Smooth muscle cell (in vitro differentiated cells): Measurements from ENCODE around the gene FNDC7. TPM values are rescaled to one million over a fixed set of nuclear protein-coding genes. Genes with fewer than 3 reads are reported as not detected.

ENCODE experiments used
- DNase-seq: peaks from one replicate; lab custom pipeline; 2025; ENCODE audit not compliant: unreplicated experiment; lab: John Stamatoyannopoulos, UW
- H2AFZ ChIP-seq: fragments of 200-600 bp; sonication (generic); 2 replicates; pipeline ENCODE4 v1.6.0; 2016; ENCODE audit warnings: antibody characterized with exemption, low read depth, mild to moderate bottlenecking
- H3F3A ChIP-seq: fragments of 200-600 bp; sonication (generic); 2 replicates; pipeline ENCODE4 v1.6.0; 2017; ENCODE audit warnings: antibody characterized with exemption, low read depth
- H3K27ac ChIP-seq: fragments of 200-600 bp; sonication (generic); 2 replicates; pipeline ENCODE4 v1.5.1; 2016; ENCODE audit warnings: low read depth, mild to moderate bottlenecking
- H3K27me3 ChIP-seq: fragments of 200-600 bp; sonication (generic); 2 replicates; pipeline ENCODE4 v1.6.1; 2016; ENCODE audit warnings: low read depth, mild to moderate bottlenecking
- H3K36me3 ChIP-seq: fragments of 200-600 bp; sonication (generic); 2 replicates; pipeline ENCODE4 v1.5.1; 2016; ENCODE audit warnings: low read depth
- H3K4me1 ChIP-seq: fragments of 200-600 bp; sonication (generic); 2 replicates; pipeline ENCODE4 v1.5.1; 2016; ENCODE audit warnings: low read depth
- H3K4me2 ChIP-seq: fragments of 200-600 bp; sonication (generic); 2 replicates; pipeline ENCODE4 v1.6.0; 2016; ENCODE audit warnings: mild to moderate bottlenecking
- H3K4me3 ChIP-seq: fragments of 200-600 bp; sonication (generic); 2 replicates; pipeline ENCODE4 v1.5.1; 2016; ENCODE audit warnings: mild to moderate bottlenecking
- H3K79me2 ChIP-seq: fragments of 200-600 bp; sonication (generic); 2 replicates; pipeline ENCODE4 v1.6.0; 2016; ENCODE audit warnings: low read depth, mild to moderate bottlenecking
- H3K9ac ChIP-seq: fragments of 200-600 bp; sonication (generic); 2 replicates; pipeline ENCODE4 v1.6.0; 2016; ENCODE audit warnings: low read depth
- H3K9me3 ChIP-seq: fragments of 200-600 bp; sonication (generic); replicated peaks from 2 replicates; pipeline ENCODE4 v1.5.1; 2016; ENCODE audit warnings: low read depth
- H4K20me1 ChIP-seq: fragments of 200-600 bp; sonication (generic); 2 replicates; pipeline ENCODE4 v1.6.0; 2016; ENCODE audit warnings: low read depth
- WGBS: methylation state at CpG from one replicate; pipeline ENCODE4 v1.1.7; 2016; ENCODE audit warnings: low lambda C conversion rate; 5-methylcytosine and 5-hydroxymethylcytosine counted together
- polyA plus RNA-seq: library from polyadenylated mRNA; unstranded; fragments of >200 nt; fragmentation: Nextera tagmentation; extraction: Ambion mirVana; gene quantifications from 2 replicates; pipeline ENCODE4 v1.2.1, GENCODE V29; 2016
- total RNA-seq: library from RNA; depleted of rRNA; stranded (reverse); fragments of >200 nt; gene quantifications from 2 replicates; pipeline ENCODE4 v1.2.3, GENCODE V29; 2014
- TF ChIP-seq, protein P1 (sequence below): fragments of 200-600 bp; sonication (generic); IDR thresholded peaks from 2 replicates; pipeline ENCODE4 v1.5.1; 2017; ENCODE audit warnings: borderline replicate concordance, mild to moderate bottlenecking, antibody characterized with exemption; ENCODE audit not compliant: insufficient read depth, poor library complexity, severe bottlenecking

FNDC7 gene
- total and polyA plus RNA-seq, 2 experiments from 2014 or later: 0.18 TPM; not detected in 1

DNA sequence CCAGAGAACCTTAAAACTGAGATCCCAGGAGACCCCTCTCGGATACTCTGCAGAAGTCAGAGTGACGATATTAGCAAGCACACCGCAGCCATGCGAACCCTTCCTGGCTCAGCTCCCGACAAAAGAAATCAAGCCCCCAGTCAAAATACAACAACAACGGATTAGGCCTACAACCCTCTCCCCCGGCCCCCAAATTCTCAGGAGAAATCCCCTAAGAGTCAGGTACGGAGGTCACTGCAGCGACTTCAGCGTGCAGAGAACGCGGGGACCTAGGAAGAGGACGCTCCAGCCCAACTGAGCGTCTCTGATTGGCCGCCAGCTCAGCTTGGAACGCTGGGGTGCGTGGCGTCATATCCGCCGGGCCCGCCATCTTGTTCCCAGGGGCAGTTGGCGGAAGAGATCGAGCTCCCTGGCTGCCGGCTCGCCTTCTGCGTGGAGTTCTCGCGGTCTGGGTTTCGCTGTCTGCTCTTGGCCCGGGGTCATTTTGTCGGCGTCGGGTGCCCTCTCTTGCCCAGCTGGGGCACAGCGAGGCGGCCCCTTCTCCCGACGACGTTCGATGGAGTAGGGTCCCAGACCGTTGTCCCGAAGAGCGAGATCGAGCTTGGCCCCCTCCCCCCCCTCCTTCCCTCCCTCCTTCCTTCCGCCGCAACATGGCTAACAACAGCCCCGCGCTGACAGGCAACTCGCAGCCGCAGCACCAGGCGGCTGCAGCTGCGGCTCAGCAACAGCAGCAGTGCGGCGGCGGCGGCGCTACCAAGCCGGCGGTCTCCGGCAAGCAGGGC lies 20.6 kb upstream of the FNDC7 start, which contains the start of gene PRPF38B:
PRPF38B (plus strand) TSS at position 369 of the 782 bp plus-strand sequence; CDS start at position 651, 282 bp downstream.
- Histone ChIP-seq H3K9me3 (no peaks in the 10 kb centered on the region), H3K27me3 (no peaks in the 10 kb centered on the region), H3K4me1 (peaks cover 25% of the 10 kb centered on the region), H4K20me1 (peaks cover 47% of the 10 kb centered on the region), H3K4me3 (peak within 1 kb of the TSS; percentile 97), H3K79me2 (peaks cover 45% of the 10 kb centered on the region), H3K9ac (peak within 1 kb of the TSS; percentile 92), H3F3A (no peaks in the 10 kb centered on the region), H2AFZ (peak within 1 kb of the TSS; percentile 79), H3K27ac (peak within 1 kb of the TSS; percentile 93), H3K36me3 (peaks cover 20% of the 10 kb centered on the region), H3K4me2 (peak within 1 kb of the TSS; percentile 95)
- TF ChIP-seq, protein P1, sequence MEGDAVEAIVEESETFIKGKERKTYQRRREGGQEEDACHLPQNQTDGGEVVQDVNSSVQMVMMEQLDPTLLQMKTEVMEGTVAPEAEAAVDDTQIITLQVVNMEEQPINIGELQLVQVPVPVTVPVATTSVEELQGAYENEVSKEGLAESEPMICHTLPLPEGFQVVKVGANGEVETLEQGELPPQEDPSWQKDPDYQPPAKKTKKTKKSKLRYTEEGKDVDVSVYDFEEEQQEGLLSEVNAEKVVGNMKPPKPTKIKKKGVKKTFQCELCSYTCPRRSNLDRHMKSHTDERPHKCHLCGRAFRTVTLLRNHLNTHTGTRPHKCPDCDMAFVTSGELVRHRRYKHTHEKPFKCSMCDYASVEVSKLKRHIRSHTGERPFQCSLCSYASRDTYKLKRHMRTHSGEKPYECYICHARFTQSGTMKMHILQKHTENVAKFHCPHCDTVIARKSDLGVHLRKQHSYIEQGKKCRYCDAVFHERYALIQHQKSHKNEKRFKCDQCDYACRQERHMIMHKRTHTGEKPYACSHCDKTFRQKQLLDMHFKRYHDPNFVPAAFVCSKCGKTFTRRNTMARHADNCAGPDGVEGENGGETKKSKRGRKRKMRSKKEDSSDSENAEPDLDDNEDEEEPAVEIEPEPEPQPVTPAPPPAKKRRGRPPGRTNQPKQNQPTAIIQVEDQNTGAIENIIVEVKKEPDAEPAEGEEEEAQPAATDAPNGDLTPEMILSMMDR: no peak
- 1% methylated on average over 52 of the region's 59 CpGs for WGBS
- peak; percentile 76 for DNase-seq

DNA sequence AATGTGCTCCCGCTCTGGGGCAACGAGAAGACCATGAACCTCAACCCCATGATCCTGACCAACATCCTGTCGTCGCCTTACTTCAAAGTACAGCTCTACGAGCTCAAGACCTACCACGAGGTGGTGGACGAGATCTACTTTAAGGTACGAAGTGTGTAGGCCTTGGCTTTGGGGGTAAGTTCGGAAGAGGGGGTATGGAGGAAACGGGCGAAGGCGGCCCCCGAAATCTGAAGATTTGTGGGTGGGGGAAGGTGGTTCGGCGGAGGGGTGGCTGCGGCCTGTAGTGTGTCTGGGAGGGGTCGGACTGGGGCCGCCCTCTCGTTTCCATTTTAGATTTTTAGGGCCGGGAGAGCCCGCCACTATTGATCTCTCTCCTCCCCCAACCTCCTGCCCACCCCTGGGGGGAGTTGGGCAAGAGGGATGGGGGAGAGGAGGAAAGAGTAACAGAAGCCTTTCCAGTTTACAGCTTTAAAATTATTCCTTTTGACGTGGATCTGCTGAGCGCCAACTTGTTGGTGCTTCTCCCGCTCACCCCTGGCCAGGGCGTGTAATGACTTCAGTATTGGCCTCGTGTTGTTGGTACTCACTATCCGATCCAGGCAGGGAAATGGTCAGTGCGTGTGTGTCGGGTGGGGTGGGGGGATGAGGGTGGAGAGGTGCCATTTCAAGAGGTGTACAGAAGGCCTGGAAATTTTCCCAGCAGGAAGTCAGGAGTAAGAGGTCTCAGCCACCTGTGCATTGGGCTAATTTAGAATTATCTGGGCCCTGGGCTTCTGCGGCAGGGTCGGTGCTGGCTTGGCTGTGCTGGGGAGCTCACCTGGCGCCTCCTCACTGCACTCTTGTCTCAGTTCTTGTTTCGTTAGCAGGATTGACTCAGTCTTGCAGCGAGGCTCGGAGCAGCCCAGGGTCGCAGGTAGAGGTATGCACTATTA lies 19.7 kb upstream of the FNDC7 start:
- Histone ChIP-seq H3K36me3 (peaks cover 26% of the 10 kb centered on the region), H3F3A (no peaks in the 10 kb centered on the region), H3K9me3 (no peaks in the 10 kb centered on the region), H3K4me3 (peak overlapping the region; percentile 97), H3K9ac (peak overlapping the region; percentile 92), H3K27ac (peak overlapping the region; percentile 93), H2AFZ (peak overlapping the region; percentile 79), H3K79me2 (peaks cover 46% of the 10 kb centered on the region), H3K4me1 (peaks cover 25% of the 10 kb centered on the region), H3K27me3 (no peaks in the 10 kb centered on the region), H3K4me2 (peak overlapping the region; percentile 95), H4K20me1 (peaks cover 54% of the 10 kb centered on the region)
- TF ChIP-seq, protein P1: peak; percentile 36
- WGBS: under 1% methylated on average over 32 of the region's 36 CpGs
- no peak for DNase-seq

DNA sequence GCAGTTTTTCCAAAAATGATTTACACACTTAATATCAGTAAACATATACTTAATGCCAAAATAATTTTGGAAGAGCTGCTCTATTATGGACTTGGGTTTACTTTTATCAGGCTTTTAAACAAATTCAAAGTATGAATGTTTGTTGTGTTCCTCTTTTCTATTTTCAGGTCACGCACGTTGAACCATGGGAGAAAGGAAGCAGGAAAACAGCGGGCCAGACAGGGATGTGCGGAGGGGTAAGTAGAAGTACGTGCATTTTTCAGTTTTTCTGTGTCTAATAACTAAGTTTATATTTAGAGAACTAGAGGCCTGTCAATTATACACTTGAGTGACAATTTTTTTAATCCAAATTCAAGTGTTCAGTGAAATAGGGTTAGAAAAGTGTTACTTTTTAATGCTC lies 17.2 kb upstream of the FNDC7 start:
- Histone ChIP-seq H3K4me3 (peak overlapping the region; percentile 97), H3K9ac (no peak overlapping the region), H3K27me3 (no peaks in the 10 kb centered on the region), H3K4me1 (peaks cover 25% of the 10 kb centered on the region), H2AFZ (no peak overlapping the region), H3F3A (peaks cover 21% of the 10 kb centered on the region), H3K9me3 (no peaks in the 10 kb centered on the region), H3K79me2 (peaks cover 46% of the 10 kb centered on the region), H3K4me2 (peak overlapping the region; percentile 95), H3K36me3 (peaks cover 51% of the 10 kb centered on the region), H3K27ac (peak overlapping the region; percentile 93), H4K20me1 (peaks cover 60% of the 10 kb centered on the region)
- TF ChIP-seq, protein P1: no peak
- 96% methylated on average over 5 of the region's 5 CpGs for WGBS
- DNase-seq: no peak
